MM.1S (cell line): ENCODE measurements around the gene APOA5.

ENCODE experiments used
- CTCF ChIP-seq: fragments of 300-600 bp; sonication (generic); IDR thresholded peaks from 2 replicates; pipeline ENCODE4 v1.5.1; 2016; ENCODE audit warnings: antibody characterized with exemption, low read length, mixed read lengths
- EZH2 ChIP-seq: fragments of 300-600 bp; sonication (generic); optimal IDR thresholded peaks from 2 replicates; pipeline ENCODE3; 2017; ENCODE audit warnings: low read depth, mild to moderate bottlenecking, antibody characterized with exemption, low read length, mixed read lengths
- EZH2phosphoT487 ChIP-seq: fragments of 300-600 bp; sonication (generic); IDR thresholded peaks from 2 replicates; pipeline ENCODE4 v1.6.1; 2018; ENCODE audit warnings: antibody characterized with exemption, low read length

- TF ChIP-seq CTCF = no peak
- no peak for TF ChIP-seq EZH2phosphoT487
- TF ChIP-seq EZH2 = no peak
Measured at GRCh38 chr11:116829525-116830183, 38.0 kb upstream of the APOA5 start, which contains the start of gene APOC3.
